ENCODE data around the gene MRPL12. TPM values are rescaled to one million over a fixed set of nuclear protein-coding genes. Genes with fewer than 3 reads are reported as not detected.

The MRPL12 gene
- total and polyA plus RNA-seq, 9 of the 15 experiments (the other 6 are each of a cell fraction or from before 2014, with no cell fraction given), result 0.94 to 338 (median 100) TPM

DNA sequence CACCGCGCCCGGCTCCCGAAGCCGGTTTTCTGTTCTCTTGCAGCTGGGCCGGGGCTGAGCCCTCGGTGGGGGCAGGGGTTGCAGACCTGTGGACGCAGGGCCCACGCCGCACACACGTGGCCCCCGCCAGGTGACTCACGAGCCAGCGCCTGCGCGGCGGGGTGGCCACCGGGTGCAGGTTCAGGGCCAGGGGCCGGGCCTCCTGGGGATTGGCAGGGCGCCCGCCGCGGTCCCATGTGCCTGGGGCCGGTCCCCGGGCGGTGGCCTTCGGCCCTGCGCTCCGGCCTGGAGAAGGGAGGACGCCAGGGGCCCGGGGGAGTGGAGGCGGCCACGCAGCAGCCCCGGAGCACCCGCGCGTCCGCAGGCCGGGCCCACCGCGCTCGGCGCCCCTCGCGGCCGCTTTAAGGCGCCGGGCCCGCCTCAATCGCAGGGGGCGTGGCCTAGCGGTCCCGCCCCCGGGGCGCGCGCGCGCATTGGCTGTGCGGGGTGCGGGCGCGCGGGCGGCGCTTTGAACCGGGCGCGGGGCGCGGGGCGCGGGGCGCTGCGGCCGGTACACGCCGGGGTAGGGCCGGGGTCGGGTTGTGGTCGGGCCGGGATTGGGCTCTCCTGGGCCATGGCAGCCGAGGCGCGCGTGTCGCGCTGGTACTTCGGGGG lies 8.8 kb downstream of the MRPL12 start, which contains the start of gene SLC25A10 (continued):
- TF ChIP-seq, protein P1, sequence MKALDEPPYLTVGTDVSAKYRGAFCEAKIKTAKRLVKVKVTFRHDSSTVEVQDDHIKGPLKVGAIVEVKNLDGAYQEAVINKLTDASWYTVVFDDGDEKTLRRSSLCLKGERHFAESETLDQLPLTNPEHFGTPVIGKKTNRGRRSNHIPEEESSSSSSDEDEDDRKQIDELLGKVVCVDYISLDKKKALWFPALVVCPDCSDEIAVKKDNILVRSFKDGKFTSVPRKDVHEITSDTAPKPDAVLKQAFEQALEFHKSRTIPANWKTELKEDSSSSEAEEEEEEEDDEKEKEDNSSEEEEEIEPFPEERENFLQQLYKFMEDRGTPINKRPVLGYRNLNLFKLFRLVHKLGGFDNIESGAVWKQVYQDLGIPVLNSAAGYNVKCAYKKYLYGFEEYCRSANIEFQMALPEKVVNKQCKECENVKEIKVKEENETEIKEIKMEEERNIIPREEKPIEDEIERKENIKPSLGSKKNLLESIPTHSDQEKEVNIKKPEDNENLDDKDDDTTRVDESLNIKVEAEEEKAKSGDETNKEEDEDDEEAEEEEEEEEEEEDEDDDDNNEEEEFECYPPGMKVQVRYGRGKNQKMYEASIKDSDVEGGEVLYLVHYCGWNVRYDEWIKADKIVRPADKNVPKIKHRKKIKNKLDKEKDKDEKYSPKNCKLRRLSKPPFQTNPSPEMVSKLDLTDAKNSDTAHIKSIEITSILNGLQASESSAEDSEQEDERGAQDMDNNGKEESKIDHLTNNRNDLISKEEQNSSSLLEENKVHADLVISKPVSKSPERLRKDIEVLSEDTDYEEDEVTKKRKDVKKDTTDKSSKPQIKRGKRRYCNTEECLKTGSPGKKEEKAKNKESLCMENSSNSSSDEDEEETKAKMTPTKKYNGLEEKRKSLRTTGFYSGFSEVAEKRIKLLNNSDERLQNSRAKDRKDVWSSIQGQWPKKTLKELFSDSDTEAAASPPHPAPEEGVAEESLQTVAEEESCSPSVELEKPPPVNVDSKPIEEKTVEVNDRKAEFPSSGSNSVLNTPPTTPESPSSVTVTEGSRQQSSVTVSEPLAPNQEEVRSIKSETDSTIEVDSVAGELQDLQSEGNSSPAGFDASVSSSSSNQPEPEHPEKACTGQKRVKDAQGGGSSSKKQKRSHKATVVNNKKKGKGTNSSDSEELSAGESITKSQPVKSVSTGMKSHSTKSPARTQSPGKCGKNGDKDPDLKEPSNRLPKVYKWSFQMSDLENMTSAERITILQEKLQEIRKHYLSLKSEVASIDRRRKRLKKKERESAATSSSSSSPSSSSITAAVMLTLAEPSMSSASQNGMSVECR (CRISPR knock-in tag; IDR thresholded peaks at IDR 0.05), result peak; percentile 90
- TF ChIP-seq NBN (IDR thresholded peaks at IDR 0.05; ENCODE audit: low read depth) (no peak), TAL1 (IDR thresholded peaks at IDR 0.05) (no peak), BHLHE40 (IDR thresholded peaks at IDR 0.05; ENCODE audit: low read length) (peak; percentile 89), ESRRA (IDR thresholded peaks at IDR 0.05; ENCODE audit: borderline replicate concordance, low read depth) (no peak; the same call in 1 of the 2 replicates), TSC22D4 (tag; IDR thresholded peaks at IDR 0.05) (no peak), HDAC1 (IDR thresholded peaks at IDR 0.05) (peak in 1 of 2 experiments; percentile 91; a peak in 2 of 4 replicates), CREB1 (IDR thresholded peaks at IDR 0.05) (no peak), CREB1 (CRISPR knock-in tag; IDR thresholded peaks at IDR 0.05) (peak; percentile 48; the same call in 1 of the 2 replicates), CCNT2 (IDR thresholded peaks at IDR 0.05; ENCODE audit: borderline replicate concordance, extremely low read depth, insufficient read length, low read depth, low read length) (peak; percentile 80), SMARCE1 (IDR thresholded peaks at IDR 0.05) (no peak), MAFG (tag; conservative IDR thresholded peaks at IDR 0.05) (no peak), TBL1XR1 (IDR thresholded peaks at IDR 0.05; ENCODE audit: low read length in 2 of 2) (peak in 1 of 2 experiments; percentile 23; a peak in 1 of 4 replicates), ZBTB8A (IDR thresholded peaks at IDR 0.05; ENCODE audit: partially characterized antibody) (no peak), CBX8 (IDR thresholded peaks at IDR 0.05; ENCODE audit: borderline replicate concordance, extremely low read depth, low read depth, low read length, poor library complexity, severe bottlenecking) (no peak), MEIS2 (IDR thresholded peaks at IDR 0.05; ENCODE audit: partially characterized antibody) (peak; percentile 42), CREB3L1 (IDR thresholded peaks at IDR 0.05; ENCODE audit: borderline replicate concordance, low read depth) (peak; percentile 66; the same call in 1 of the 2 replicates), POLR2G (IDR thresholded peaks at IDR 0.05; ENCODE audit: low read depth, low read length) (peak; percentile 78; the same call in 1 of the 2 replicates), ZNF766 (CRISPR knock-in tag; conservative IDR thresholded peaks at IDR 0.05) (peak; percentile 66; the same call in 1 of the 2 replicates), RBFOX2 (IDR thresholded peaks at IDR 0.05; ENCODE audit: low read depth, low read length) (peak; percentile 61), ZNF174 (CRISPR knock-in tag; IDR thresholded peaks at IDR 0.05) (no peak)
- TF ChIP-seq, protein P2, sequence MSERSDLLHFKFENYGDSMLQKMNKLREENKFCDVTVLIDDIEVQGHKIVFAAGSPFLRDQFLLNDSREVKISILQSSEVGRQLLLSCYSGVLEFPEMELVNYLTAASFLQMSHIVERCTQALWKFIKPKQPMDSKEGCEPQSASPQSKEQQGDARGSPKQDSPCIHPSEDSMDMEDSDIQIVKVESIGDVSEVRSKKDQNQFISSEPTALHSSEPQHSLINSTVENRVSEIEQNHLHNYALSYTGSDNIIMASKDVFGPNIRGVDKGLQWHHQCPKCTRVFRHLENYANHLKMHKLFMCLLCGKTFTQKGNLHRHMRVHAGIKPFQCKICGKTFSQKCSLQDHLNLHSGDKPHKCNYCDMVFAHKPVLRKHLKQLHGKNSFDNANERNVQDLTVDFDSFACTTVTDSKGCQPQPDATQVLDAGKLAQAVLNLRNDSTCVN (CRISPR knock-in tag; IDR thresholded peaks at IDR 0.05), result no peak
